ENCODE results near the gene SH3PXD2A. TPM values are rescaled to one million over a fixed set of nuclear protein-coding genes. Genes with fewer than 3 reads are reported as not detected.

SH3PXD2A gene
- total RNA-seq, 2 experiments from 2014 or later = 6.9 to 7.0 TPM

GRCh38 chr10:103729851-103730250 is 125.5 kb downstream of the SH3PXD2A start:
- Mint-ChIP-seq H3K9me3 (no peaks in the 10 kb centered on the region), H3K4me1 (ENCODE audit: low read depth) (no peaks in the 10 kb centered on the region), H3K36me3 (ENCODE audit: low read depth) (no peaks in the 10 kb centered on the region), H3K27me3 (no peaks in the 10 kb centered on the region), H3K4me3 (no peak overlapping the region), H3K27ac (no peak overlapping the region)
- Histone ChIP-seq H3K27ac (ENCODE audit: low read depth in 1 of 2, low read length in 2 of 2) (no peak overlapping the region), H3K4me1 (ENCODE audit: insufficient read depth, low read length) (no peaks in the 10 kb centered on the region), H3K36me3 (ENCODE audit: insufficient read depth, low read length) (no peaks in the 10 kb centered on the region), H3K4me3 (ENCODE audit: low read length) (no peak overlapping the region), H3K9me3 (ENCODE audit: control insufficient read depth in 1 of 2, insufficient read depth in 1 of 2, low read length in 2 of 2) (no peaks in the 10 kb centered on the region), H3K27me3 (ENCODE audit: control insufficient read depth in 1 of 2, insufficient read depth in 2 of 2, low read length in 2 of 2) (no peaks in the 10 kb centered on the region)
- POLR2A ChIA-PET = no interaction called here
- no peak for TF ChIP-seq CTCF (IDR thresholded peaks at IDR 0.05)
- intact Hi-C loops (cut with DNase I, micrococcal nuclease) = no loop called here
- ATAC-seq (ENCODE audit: poor library complexity) (no peak), DNase-seq (no peak)
- CTCF ChIA-PET = no interaction called here

- ChIA-PET POLR2A (interaction anchor here (0.6 kb wide), 1 partner anchor 147 kb away, joined by 3 read pairs; no protein-coding TSS in a partner anchor), CTCF (interaction anchor here (1.0 to 1.2 kb wide), 2 partner anchors 16 to 37 kb away, joined by 4 read pairs; no protein-coding TSS in a partner anchor)
- no peak for TF ChIP-seq CTCF (IDR thresholded peaks at IDR 0.05)
- Mint-ChIP-seq H3K9me3 (no peaks in the 10 kb centered on the region), H3K27ac (no peak overlapping the region), H3K36me3 (ENCODE audit: low read depth) (no peaks in the 10 kb centered on the region), H3K27me3 (no peaks in the 10 kb centered on the region), H3K4me3 (no peak overlapping the region), H3K4me1 (ENCODE audit: low read depth) (no peaks in the 10 kb centered on the region)
- ATAC-seq (ENCODE audit: poor library complexity) (no peak), DNase-seq (no peak)
- H3K27ac ChIP-seq (ENCODE audit: low read depth in 1 of 2, low read length in 2 of 2) = no peak overlapping the region
- no peaks in the 10 kb centered on the region for H3K4me1 ChIP-seq (ENCODE audit: insufficient read depth, low read length)
- no peak overlapping the region for H3K4me3 ChIP-seq (ENCODE audit: low read length)
- intact Hi-C loops (cut with DNase I, micrococcal nuclease) = no loop called here
- no peaks in the 10 kb centered on the region for H3K27me3 ChIP-seq (ENCODE audit: control insufficient read depth in 1 of 2, insufficient read depth in 2 of 2, low read length in 2 of 2)
- no peaks in the 10 kb centered on the region for H3K9me3 ChIP-seq (ENCODE audit: control insufficient read depth in 1 of 2, insufficient read depth in 1 of 2, low read length in 2 of 2)
- H3K36me3 ChIP-seq (ENCODE audit: insufficient read depth, low read length) = no peaks in the 10 kb centered on the region
These were observed 127.2 kb downstream of the SH3PXD2A start for GRCh38 chr10:103727991-103728689.

GRCh38 chr10:103727546-103727963 is 127.8 kb downstream of the SH3PXD2A start:
- intact Hi-C loops (cut with DNase I, micrococcal nuclease) = no loop called here
- Mint-ChIP-seq H3K4me3 (no peak overlapping the region), H3K9me3 (no peaks in the 10 kb centered on the region), H3K36me3 (ENCODE audit: low read depth) (no peaks in the 10 kb centered on the region), H3K27me3 (no peaks in the 10 kb centered on the region), H3K4me1 (ENCODE audit: low read depth) (no peaks in the 10 kb centered on the region), H3K27ac (no peak overlapping the region)
- Histone ChIP-seq H3K36me3 (ENCODE audit: insufficient read depth, low read length) (no peaks in the 10 kb centered on the region), H3K9me3 (ENCODE audit: control insufficient read depth in 1 of 2, insufficient read depth in 1 of 2, low read length in 2 of 2) (no peaks in the 10 kb centered on the region), H3K4me3 (ENCODE audit: low read length) (no peak overlapping the region), H3K27ac (ENCODE audit: low read depth in 1 of 2, low read length in 2 of 2) (no peak overlapping the region), H3K4me1 (ENCODE audit: insufficient read depth, low read length) (no peaks in the 10 kb centered on the region), H3K27me3 (ENCODE audit: control insufficient read depth in 1 of 2, insufficient read depth in 2 of 2, low read length in 2 of 2) (no peaks in the 10 kb centered on the region)
- ATAC-seq (ENCODE audit: poor library complexity) = no peak
- TF ChIP-seq CTCF (IDR thresholded peaks at IDR 0.05) = no peak
- ChIA-PET CTCF (interaction anchor here (1.0 to 1.2 kb wide), 2 partner anchors 15 to 37 kb away, joined by 4 read pairs; no protein-coding TSS in a partner anchor), POLR2A (no interaction called here)
- no peak for DNase-seq
